Activated T-cell treated with anti-CD3 and anti-CD28 coated beads, Interleukin-2, amount 50 U/mL, for 4 hours (primary cell): ENCODE data around the gene ZCCHC13. TPM values are rescaled to one million over a fixed set of nuclear protein-coding genes. Genes with fewer than 3 reads are reported as not detected.
A peak's percentile ranks its signal among the peaks of the same experiment; 100 is the strongest.
"Not testable (repeated sequence)": the region's sequence is repeated elsewhere in the genome, so short reads cannot be mapped to it uniquely, and the experiment has no call there.

Source experiments
- ATAC-seq, 2 donors: fragments of 200-7000 bp; cut with Tn5 transposase; one replicate each; pipeline ENCODE4 v1.10.0; 2021
- DNase-seq: peaks from one replicate; pipeline ENCODE4 v3.0.0-alpha.2; 2020
- H3K27me3 Mint-ChIP-seq: one replicate; pipeline ENCODE4 v1.8.0; 2021; ENCODE audit warnings: low read depth, mixed read lengths
- H3K36me3 Mint-ChIP-seq: one replicate; pipeline ENCODE4 v1.8.0; 2022; ENCODE audit warnings: mixed read lengths; ENCODE audit not compliant: insufficient read depth
- H3K4me1 Mint-ChIP-seq: one replicate; pipeline ENCODE4 v1.8.0; 2021; ENCODE audit warnings: low read depth, mixed read lengths
- H3K4me3 Mint-ChIP-seq: one replicate; pipeline ENCODE4 v1.8.0; 2021; ENCODE audit warnings: mild to moderate bottlenecking, moderate library complexity, mixed read lengths
- H3K9me3 Mint-ChIP-seq: one replicate; pipeline ENCODE4 v1.8.0; 2021; ENCODE audit warnings: mixed read lengths
- total RNA-seq, 3 donors: library from RNA; stranded (reverse); gene quantifications; one replicate each; pipeline ENCODE4 v1.2.1, GENCODE V29; 2021

ZCCHC13 gene
- total RNA-seq, 3 donors from 2014 or later: not detected

GRCh38 chrX:74291964-74292807 lies 11.8 kb upstream of the ZCCHC13 start:
- Mint-ChIP-seq H3K9me3 (no peaks in the 10 kb centered on the region), H3K36me3 (peaks cover 3% of the 10 kb centered on the region), H3K4me3 (peak overlapping the region; percentile 94), H3K4me1 (peaks cover 14% of the 10 kb centered on the region), H3K27me3 (no peaks in the 10 kb centered on the region)
- ATAC-seq (peak; percentile 88 to 89), DNase-seq (peak; percentile 74)

GRCh38 chrX:74292808-74293123 lies 11.2 kb upstream of the ZCCHC13 start:
- peaks cover 3% of the 10 kb centered on the region for H3K36me3 Mint-ChIP-seq
- DNase-seq: no peak

GRCh38 chrX:74293343-74293946 lies 10.5 kb upstream of the ZCCHC13 start:
- peak; percentile 56 for DNase-seq
- Mint-ChIP-seq H3K9me3 (no peaks in the 10 kb centered on the region), H3K4me3 (peak overlapping the region; percentile 94), H3K4me1 (peaks cover 7% of the 10 kb centered on the region), H3K36me3 (peaks cover 3% of the 10 kb centered on the region), H3K27me3 (no peaks in the 10 kb centered on the region)
- peak; percentile 26 to 53 for ATAC-seq

More at GRCh38 chrX:74292808-74293123, 11.2 kb upstream of the ZCCHC13 start:
- Mint-ChIP-seq H3K9me3 (no peaks in the 10 kb centered on the region), H3K4me1 (peaks cover 14% of the 10 kb centered on the region), H3K27me3 (no peaks in the 10 kb centered on the region), H3K4me3 (peak overlapping the region; percentile 94)
- ATAC-seq: no peak

- DNase-seq: no peak
- ATAC-seq: no peak
- Mint-ChIP-seq H3K27me3 (no peaks in the 10 kb centered on the region), H3K4me3 (no peak overlapping the region), H3K9me3 (no peaks in the 10 kb centered on the region), H3K4me1 (peaks cover 2% of the 10 kb centered on the region), H3K36me3 (peaks cover 3% of the 10 kb centered on the region)
These were observed 8.9 kb upstream of the ZCCHC13 start for GRCh38 chrX:74295101-74295500.

GRCh38 chrX:74297766-74298165 lies 6.2 kb upstream of the ZCCHC13 start:
- Mint-ChIP-seq H3K9me3 (no peaks in the 10 kb centered on the region), H3K36me3 (no peaks in the 10 kb centered on the region), H3K4me3 (no peak overlapping the region), H3K27me3 (no peaks in the 10 kb centered on the region), H3K4me1 (peaks cover 2% of the 10 kb centered on the region)
- ATAC-seq (peak in 1 of 2 donors; percentile 51), DNase-seq (no peak)

- H3K4me1 Mint-ChIP-seq: no peaks in the 10 kb centered on the region
These were observed 3.1 kb upstream of the ZCCHC13 start for GRCh38 chrX:74300869-74301268.

GRCh38 chrX:74318672-74319071 lies 14.7 kb downstream of the ZCCHC13 start:
- H3K4me3 Mint-ChIP-seq: no peak overlapping the region
- DNase-seq: no peak
- H3K9me3 Mint-ChIP-seq: no peaks in the 10 kb centered on the region
- H3K4me1 Mint-ChIP-seq: no peaks in the 10 kb centered on the region
- H3K36me3 Mint-ChIP-seq: no peaks in the 10 kb centered on the region
- no peak for ATAC-seq
- no peaks in the 10 kb centered on the region for H3K27me3 Mint-ChIP-seq

More at GRCh38 chrX:74300869-74301268, 3.1 kb upstream of the ZCCHC13 start:
- DNase-seq (no peak), ATAC-seq (no peak)
- H3K27me3 Mint-ChIP-seq: no peaks in the 10 kb centered on the region
- no peaks in the 10 kb centered on the region for H3K36me3 Mint-ChIP-seq
- no peak overlapping the region for H3K4me3 Mint-ChIP-seq
- no peaks in the 10 kb centered on the region for H3K9me3 Mint-ChIP-seq

- H3K4me1 Mint-ChIP-seq, ATAC-seq, H3K9me3 Mint-ChIP-seq: not testable (repeated sequence)
These were observed 15.3 kb downstream of the ZCCHC13 start for GRCh38 chrX:74319321-74319720.

GRCh38 chrX:74321191-74321590 lies 17.2 kb downstream of the ZCCHC13 start:
- Mint-ChIP-seq H3K36me3 (no peaks in the 10 kb centered on the region), H3K4me1 (no peaks in the 10 kb centered on the region), H3K27me3 (no peaks in the 10 kb centered on the region), H3K4me3 (no peak overlapping the region), H3K9me3 (no peaks in the 10 kb centered on the region)
- DNase-seq: no peak
- ATAC-seq: no peak

More at GRCh38 chrX:74319321-74319720, 15.3 kb downstream of the ZCCHC13 start:
- H3K4me3 Mint-ChIP-seq, DNase-seq, H3K36me3 Mint-ChIP-seq, H3K27me3 Mint-ChIP-seq: not testable (repeated sequence)

- Mint-ChIP-seq H3K36me3 (no peaks in the 10 kb centered on the region), H3K4me1 (no peaks in the 10 kb centered on the region), H3K4me3 (no peak overlapping the region), H3K9me3 (no peaks in the 10 kb centered on the region), H3K27me3 (no peaks in the 10 kb centered on the region)
- no peak for ATAC-seq
- DNase-seq: no peak
These were observed 20.2 kb downstream of the ZCCHC13 start for GRCh38 chrX:74324131-74324530.

- no peak for DNase-seq
- H3K9me3 Mint-ChIP-seq: no peaks in the 10 kb centered on the region
- no peaks in the 10 kb centered on the region for H3K4me1 Mint-ChIP-seq
- no peaks in the 10 kb centered on the region for H3K27me3 Mint-ChIP-seq
- no peak for ATAC-seq
- no peaks in the 10 kb centered on the region for H3K36me3 Mint-ChIP-seq
- no peak overlapping the region for H3K4me3 Mint-ChIP-seq
These were observed 21.4 kb downstream of the ZCCHC13 start for GRCh38 chrX:74325130-74326059.

- H3K36me3 Mint-ChIP-seq: no peaks in the 10 kb centered on the region
- H3K4me3 Mint-ChIP-seq: no peak overlapping the region
- peaks cover 3% of the 10 kb centered on the region for H3K4me1 Mint-ChIP-seq
- peaks cover 4% of the 10 kb centered on the region for H3K27me3 Mint-ChIP-seq
- no peak for DNase-seq
- H3K9me3 Mint-ChIP-seq: no peaks in the 10 kb centered on the region
- ATAC-seq: no peak
These were observed 34.9 kb downstream of the ZCCHC13 start for GRCh38 chrX:74338852-74339251.

- Mint-ChIP-seq H3K4me1 (peaks cover 4% of the 10 kb centered on the region), H3K27me3 (peaks cover 4% of the 10 kb centered on the region), H3K36me3 (no peaks in the 10 kb centered on the region), H3K4me3 (no peak overlapping the region), H3K9me3 (no peaks in the 10 kb centered on the region)
- no peak for ATAC-seq
- no peak for DNase-seq
These were observed 36.1 kb downstream of the ZCCHC13 start for GRCh38 chrX:74340051-74340450.

GRCh38 chrX:74342211-74342610 lies 38.2 kb downstream of the ZCCHC13 start:
- not testable (repeated sequence) for H3K4me1 Mint-ChIP-seq, DNase-seq, H3K36me3 Mint-ChIP-seq, H3K4me3 Mint-ChIP-seq, H3K9me3 Mint-ChIP-seq, H3K27me3 Mint-ChIP-seq, ATAC-seq
